NCI-H82 treated with DMSO at 0.1 percent for 48 hours (cell line): ENCODE results near the gene ZBTB46.

Experiments
- DNase-seq: peaks from one replicate; lab custom pipeline; 2025; ENCODE audit not compliant: unreplicated experiment; lab: John Stamatoyannopoulos, UW

The ZBTB46 gene

GRCh38 chr20:63839620-63840019, 8.6 kb upstream of the ZBTB46 start:
- DNase-seq, result no peak

GRCh38 chr20:63837479-63837878, 6.4 kb upstream of the ZBTB46 start:
- DNase-seq, result no peak

- no peak for DNase-seq
These were observed 5.6 kb upstream of the ZBTB46 start for GRCh38 chr20:63836458-63837344.

GRCh38 chr20:63835021-63835858, 4.2 kb upstream of the ZBTB46 start:
- no peak for DNase-seq

- DNase-seq, result no peak
These were observed 3.4 kb upstream of the ZBTB46 start for GRCh38 chr20:63834491-63834880.

- DNase-seq, result no peak
These were observed 2.9 kb upstream of the ZBTB46 start for GRCh38 chr20:63833776-63834490.

- DNase-seq, result no peak
These were observed 1.1 kb upstream of the ZBTB46 start for GRCh38 chr20:63831993-63832686.

GRCh38 chr20:63831646-63831992, 555 bp upstream of the ZBTB46 start:
- DNase-seq, result no peak

- DNase-seq, result no peak
These were observed 874 bp downstream of the ZBTB46 start for GRCh38 chr20:63829945-63830835.

- no peak for DNase-seq
These were observed 1.5 kb downstream of the ZBTB46 start for GRCh38 chr20:63829603-63829944.

GRCh38 chr20:63828951-63829350, 2.1 kb downstream of the ZBTB46 start:
- no peak for DNase-seq

GRCh38 chr20:63828545-63828944, 2.5 kb downstream of the ZBTB46 start:
- no peak for DNase-seq

GRCh38 chr20:63828124-63828523, 2.9 kb downstream of the ZBTB46 start:
- no peak for DNase-seq

- DNase-seq, result no peak
These were observed 4.3 kb downstream of the ZBTB46 start for GRCh38 chr20:63826753-63827152.

GRCh38 chr20:63825331-63826118, 5.5 kb downstream of the ZBTB46 start:
- DNase-seq, result no peak

GRCh38 chr20:63823691-63824311, 7.3 kb downstream of the ZBTB46 start:
- DNase-seq, result no peak

- DNase-seq, result no peak
These were observed 8.8 kb downstream of the ZBTB46 start for GRCh38 chr20:63822276-63822696.

- no peak for DNase-seq
These were observed 9.3 kb downstream of the ZBTB46 start for GRCh38 chr20:63821811-63822210.
